IMR-90 (cell line): ENCODE measurements around the gene CAP2. TPM values are rescaled to one million over a fixed set of nuclear protein-coding genes. Genes with fewer than 3 reads are reported as not detected.

Experiments used
- ATAC-seq: fragments of 200-7000 bp; cut with Tn5 transposase; 2 replicates; pipeline ENCODE4 v1.9.1; 2020; ENCODE audit warnings: low read depth, mild to moderate bottlenecking, moderate library complexity
- BruUV-seq: library from RNA; stranded (reverse); fragments of 400-500 nt; replicated peaks from 2 replicates; lab custom pipeline; 2021; lab: Mats Ljungman, UMichigan
- CTCF ChIA-PET: fragments of 300-600 bp; formaldehyde crosslinking; extraction: SDS; loops from one replicate; lab custom pipeline; 2021; ENCODE audit warnings: antibody characterized with exemption; lab: Yijun Ruan, JAX
- POLR2A ChIA-PET: fragments of 300-600 bp; sonication (Branson Sonifier 250); formaldehyde crosslinking; loops from one replicate; lab custom pipeline; 2022; ENCODE audit warnings: antibody characterized with exemption; ENCODE audit not compliant: unreplicated experiment; lab: Charles Lee
- DNase-seq: peaks from one replicate; pipeline ENCODE4 v3.0.0; 2013
- H2AFZ ChIP-seq: replicated peaks from 2 replicates; pipeline ENCODE3; 2013; ENCODE audit warnings: low read length, mild to moderate bottlenecking; ENCODE audit not compliant: poor library complexity
- H2AK5ac ChIP-seq: 2 replicates; pipeline ENCODE4 v1.6.1; 2013; ENCODE audit warnings: low read depth, low read length, inconsistent platforms
- H2AK9ac ChIP-seq: replicated peaks from 2 replicates; pipeline ENCODE3; 2013; ENCODE audit warnings: mild to moderate bottlenecking, low read depth, low read length, moderate library complexity; ENCODE audit not compliant: poor library complexity
- H2BK120ac ChIP-seq: 2 replicates; pipeline ENCODE4 v1.6.1; 2013; ENCODE audit warnings: low read depth, low read length, inconsistent platforms
- H2BK15ac ChIP-seq: 3 replicates; pipeline ENCODE4 v1.6.1; 2013; ENCODE audit warnings: low read depth, low read length, inconsistent platforms
- H2BK20ac ChIP-seq: 2 replicates; pipeline ENCODE4 v1.6.1; 2013; ENCODE audit warnings: low read depth, mild to moderate bottlenecking, inconsistent platforms, low read length, moderate library complexity
- H2BK5ac ChIP-seq: 2 replicates; pipeline ENCODE4 v1.6.1; 2013; ENCODE audit warnings: mild to moderate bottlenecking, low read depth, low read length, inconsistent platforms; ENCODE audit not compliant: poor library complexity, severe bottlenecking
- H3K14ac ChIP-seq: replicated peaks from 2 replicates; pipeline ENCODE4 v1.6.1; 2013; ENCODE audit warnings: low read depth, low read length, inconsistent platforms
- H3K18ac ChIP-seq: 2 replicates; pipeline ENCODE4 v1.6.1; 2013; ENCODE audit warnings: low read depth, low read length, control low read depth
- H3K23ac ChIP-seq: 2 replicates; pipeline ENCODE4 v1.6.1; 2013; ENCODE audit warnings: low read depth, low read length, inconsistent platforms
- H3K27ac ChIP-seq: 2 replicates; pipeline ENCODE4 v1.5.1; 2013; ENCODE audit warnings: mild to moderate bottlenecking, control low read depth, low read length; ENCODE audit not compliant: insufficient read depth
- H3K27me3 ChIP-seq: 2 replicates; pipeline ENCODE4 v1.6.1; 2013; ENCODE audit warnings: low read length; ENCODE audit not compliant: control insufficient read depth, insufficient read depth
- H3K36me3 ChIP-seq: 2 replicates; pipeline ENCODE4 v1.6.1; 2013; ENCODE audit warnings: low read length, mixed read lengths; ENCODE audit not compliant: control insufficient read depth, insufficient read depth
- H3K4ac ChIP-seq: 2 replicates; pipeline ENCODE4 v1.6.1; 2013; ENCODE audit warnings: low read depth, low read length, inconsistent platforms
- H3K4me1 ChIP-seq: 2 replicates; pipeline ENCODE4 v1.6.1; 2013; ENCODE audit warnings: low read length, mixed read lengths; ENCODE audit not compliant: control insufficient read depth, insufficient read depth
- H3K4me2 ChIP-seq: 2 replicates; pipeline ENCODE4 v1.6.1; 2013; ENCODE audit warnings: low read depth, mild to moderate bottlenecking, control low read depth, low read length, moderate library complexity
- H3K4me3 ChIP-seq: 2 replicates; pipeline ENCODE4 v1.5.1; 2013; ENCODE audit warnings: low read depth, mild to moderate bottlenecking, control low read depth, low read length, moderate library complexity; ENCODE audit not compliant: insufficient read depth
- H3K56ac ChIP-seq: 2 replicates; pipeline ENCODE4 v1.6.1; 2013; ENCODE audit warnings: low read length, inconsistent platforms; ENCODE audit not compliant: insufficient read depth; ENCODE audit errors: extremely low read depth
- H3K79me1 ChIP-seq, 2 experiments: 2 replicates each; pipeline ENCODE4 v1.6.1; 2013; ENCODE audit warnings: low read length in 2 of 2, inconsistent platforms in 1 of 2, low read depth in 1 of 2
- H3K9ac ChIP-seq: 2 replicates; pipeline ENCODE4 v1.6.1; 2013; ENCODE audit warnings: low read depth, low read length, control low read depth
- H3K9me1 ChIP-seq: 2 replicates; pipeline ENCODE4 v1.6.1; 2013; ENCODE audit warnings: low read length, inconsistent platforms; ENCODE audit not compliant: insufficient read depth
- H3K9me3 ChIP-seq: 2 replicates; pipeline ENCODE4 v1.6.1; 2013; ENCODE audit warnings: low read length; ENCODE audit not compliant: control insufficient read depth, insufficient read depth
- H4K20me1 ChIP-seq: 2 replicates; pipeline ENCODE4 v1.6.1; 2013; ENCODE audit warnings: low read length, inconsistent platforms; ENCODE audit not compliant: insufficient read depth
- H4K5ac ChIP-seq: 2 replicates; pipeline ENCODE4 v1.6.1; 2013; ENCODE audit warnings: mild to moderate bottlenecking, low read depth, low read length, control low read depth
- H4K8ac ChIP-seq, 2 experiments: 2 replicates each; pipeline ENCODE4 v1.6.1; 2013; ENCODE audit warnings: low read depth in 2 of 2, low read length in 2 of 2, control low read depth in 1 of 2, inconsistent platforms in 1 of 2
- H4K91ac ChIP-seq: 2 replicates; pipeline ENCODE4 v1.6.1; 2013; ENCODE audit warnings: low read depth, low read length, inconsistent platforms; ENCODE audit not compliant: insufficient read depth
- CEBPB ChIP-seq: IDR thresholded peaks from 2 replicates; pipeline ENCODE4 v1.6.1; 2012; ENCODE audit warnings: low read depth, low read length, improper control_type of control experiment
- ELK1 ChIP-seq: fragments of 150-350 bp; IDR thresholded peaks from 2 replicates; pipeline ENCODE4 v1.6.1; 2016; ENCODE audit warnings: low read depth, mild to moderate bottlenecking, low read length, moderate library complexity, borderline replicate concordance
- POLR2A ChIP-seq: IDR thresholded peaks from 2 replicates; pipeline ENCODE4 v1.6.1; 2012; ENCODE audit warnings: mild to moderate bottlenecking, low read depth, low read length
- RAD21 ChIP-seq: IDR thresholded peaks from 2 replicates; pipeline ENCODE4 v1.6.1; 2012; ENCODE audit warnings: low read length, improper control_type of control experiment
- WGBS, 2 experiments: methylation state at CpG; one replicate each; pipeline versions ENCODE4 v1.1.5 to v1.1.7; 2013; ENCODE audit warnings: missing lambda C conversion rate in 2 of 2; ENCODE audit not compliant: insufficient read length in 1 of 2; ENCODE audit errors: extremely low coverage in 2 of 2; 5-methylcytosine and 5-hydroxymethylcytosine counted together
- dilution Hi-C: fragments of 300-500 bp; cut with HindIII; formaldehyde crosslinking; loops from one replicate; pipeline ENCODE4 v1.14.3; 2018; ENCODE audit warnings: low sequenced_read_pairs; ENCODE audit not compliant: unreplicated experiment
- in situ Hi-C: fragments of 300-500 bp; cut with MboI; formaldehyde crosslinking; loops from 3 replicates; pipeline ENCODE4 v1.14.3; 2019; ENCODE audit warnings: low sequenced_read_pairs, inconsistent platforms, mixed read lengths
- intact Hi-C: fragments of 100-400 bp; cut with micrococcal nuclease; formaldehyde crosslinking; loops from 2 replicates; pipeline ENCODE4 v1.10.0; 2022
- polyA plus RNA-seq, 3 experiments: library from polyadenylated mRNA; depleted of rRNA; stranded (reverse); fragments of >200 nt; gene quantifications; 2 replicates each; pipeline ENCODE4 v1.2.3, GENCODE V29; 2012; ENCODE audit warnings: low replicate concordance in 1 of 3
- total RNA-seq: library from RNA; depleted of rRNA; stranded (reverse); fragments of >200 nt; gene quantifications from 2 replicates; pipeline ENCODE4 v1.2.3, GENCODE V29; 2012

CAP2 gene
- total and polyA plus RNA-seq, 2 of the 4 experiments (the other 2 are of a cell fraction) = 14.5 to 27.5 TPM

- peaks cover 16% of the 10 kb centered on the region; the same call in 1 of the 2 replicates for H3K9me1 ChIP-seq
- ATAC-seq (no peak), DNase-seq (no peak)
- no peak overlapping the region for H3K18ac ChIP-seq
- H2BK20ac ChIP-seq = no peak overlapping the region
- no TSS peak for BruUV-seq
- no peak overlapping the region for H3K4me2 ChIP-seq
- no peaks in the 10 kb centered on the region for H3K9me3 ChIP-seq
- no peak overlapping the region for H2BK5ac ChIP-seq
- H2AK5ac ChIP-seq = no peak overlapping the region
- H3K4me1 ChIP-seq = no peaks in the 10 kb centered on the region
- POLR2A ChIA-PET = no interaction called here
- no peak overlapping the region for H2AFZ ChIP-seq
- H4K5ac ChIP-seq = no peak overlapping the region
- no peak overlapping the region for H2BK15ac ChIP-seq
- no peak overlapping the region for H3K9ac ChIP-seq
- no peak overlapping the region for H3K4me3 ChIP-seq
- dilution Hi-C loops = no loop called here
- intact Hi-C loops = no loop called here
- no peak overlapping the region for H3K4ac ChIP-seq
- no peak overlapping the region for H2AK9ac ChIP-seq
- no peaks in the 10 kb centered on the region for H3K36me3 ChIP-seq
- H3K27me3 ChIP-seq = no peaks in the 10 kb centered on the region
- in situ Hi-C loops = no loop called here
- no peak overlapping the region for H4K91ac ChIP-seq
- TF ChIP-seq ELK1 (no peak), POLR2A (no peak), RAD21 (no peak), CEBPB (no peak)
- no peak overlapping the region for H3K56ac ChIP-seq
- peaks cover 0 to 21% of the 10 kb centered on the region in 2 experiments; a peak in 2 of 4 replicates for H3K79me1 ChIP-seq
- WGBS, 2 experiments = 92% methylated on average over 2 of the region's 4 CpGs; no CpG with 5 or more reads in 1 of the 2 experiments
- no peak overlapping the region for H2BK120ac ChIP-seq
- no peak overlapping the region for H4K8ac ChIP-seq
- no peak overlapping the region for H3K27ac ChIP-seq
- no peak overlapping the region for H3K23ac ChIP-seq
- H3K14ac ChIP-seq = no peak overlapping the region
- CTCF ChIA-PET = no interaction called here
- H4K20me1 ChIP-seq = no peaks in the 10 kb centered on the region
Measured at GRCh38 chr6:17486680-17487079, 93.3 kb downstream of the CAP2 start.
